ENCODE measurements around the gene TMEM19.
"Not testable (repeated sequence)": the region's sequence is repeated elsewhere in the genome, so short reads cannot be mapped to it uniquely, and the experiment has no call there.

TMEM19 gene

GRCh38 chr12:71684081-71684480, 1.8 kb upstream of the TMEM19 start:
- TF ChIP-seq CTCF (IDR thresholded peaks at IDR 0.05; ENCODE audit: extremely low read depth, missing control alignments): no peak
- no peak for DNase-seq (ENCODE audit: low spot score)

- DNase-seq (ENCODE audit: low spot score): no peak
- no peak for TF ChIP-seq CTCF (IDR thresholded peaks at IDR 0.05; ENCODE audit: extremely low read depth, missing control alignments)
Measured at GRCh38 chr12:71685312-71685906, 473 bp upstream of the TMEM19 start.

- no peak for DNase-seq (ENCODE audit: low spot score)
- no peak for TF ChIP-seq CTCF (IDR thresholded peaks at IDR 0.05; ENCODE audit: extremely low read depth, missing control alignments)
Measured at GRCh38 chr12:71686658-71687025, 760 bp downstream of the TMEM19 start.

GRCh38 chr12:71687172-71687571, 1.3 kb downstream of the TMEM19 start:
- not testable (repeated sequence) for DNase-seq (ENCODE audit: low spot score)

- DNase-seq (ENCODE audit: low spot score): no peak
- no peak for TF ChIP-seq CTCF (IDR thresholded peaks at IDR 0.05; ENCODE audit: extremely low read depth, missing control alignments)
Measured at GRCh38 chr12:71688961-71689570, 3.2 kb downstream of the TMEM19 start.

GRCh38 chr12:71691504-71692129, 5.7 kb downstream of the TMEM19 start:
- DNase-seq (ENCODE audit: low spot score): no peak
- no peak for TF ChIP-seq CTCF (IDR thresholded peaks at IDR 0.05; ENCODE audit: extremely low read depth, missing control alignments)

GRCh38 chr12:71693126-71693525, 7.2 kb downstream of the TMEM19 start:
- DNase-seq (ENCODE audit: low spot score): no peak
- no peak for TF ChIP-seq CTCF (IDR thresholded peaks at IDR 0.05; ENCODE audit: extremely low read depth, missing control alignments)

- not testable (repeated sequence) for DNase-seq (ENCODE audit: low spot score)
Measured at GRCh38 chr12:71693651-71694050, 7.8 kb downstream of the TMEM19 start.
